WI38 (cell line): ENCODE measurements around the gene CELF2.

Source experiments
- H3K4me3 ChIP-seq: 2 replicates; pipeline ENCODE4 v1.5.1; 2011; ENCODE audit warnings: low read depth, mild to moderate bottlenecking, control low read depth, low read length
- TF ChIP-seq, protein P1 (sequence below): IDR thresholded peaks from 2 replicates; pipeline ENCODE4 v1.5.1; 2012; ENCODE audit warnings: low read depth, mild to moderate bottlenecking, control low read depth, low read length

Gene CELF2

GRCh38 chr10:11253385-11254002 is 235.8 kb downstream of the CELF2 start:
- TF ChIP-seq, protein P1, sequence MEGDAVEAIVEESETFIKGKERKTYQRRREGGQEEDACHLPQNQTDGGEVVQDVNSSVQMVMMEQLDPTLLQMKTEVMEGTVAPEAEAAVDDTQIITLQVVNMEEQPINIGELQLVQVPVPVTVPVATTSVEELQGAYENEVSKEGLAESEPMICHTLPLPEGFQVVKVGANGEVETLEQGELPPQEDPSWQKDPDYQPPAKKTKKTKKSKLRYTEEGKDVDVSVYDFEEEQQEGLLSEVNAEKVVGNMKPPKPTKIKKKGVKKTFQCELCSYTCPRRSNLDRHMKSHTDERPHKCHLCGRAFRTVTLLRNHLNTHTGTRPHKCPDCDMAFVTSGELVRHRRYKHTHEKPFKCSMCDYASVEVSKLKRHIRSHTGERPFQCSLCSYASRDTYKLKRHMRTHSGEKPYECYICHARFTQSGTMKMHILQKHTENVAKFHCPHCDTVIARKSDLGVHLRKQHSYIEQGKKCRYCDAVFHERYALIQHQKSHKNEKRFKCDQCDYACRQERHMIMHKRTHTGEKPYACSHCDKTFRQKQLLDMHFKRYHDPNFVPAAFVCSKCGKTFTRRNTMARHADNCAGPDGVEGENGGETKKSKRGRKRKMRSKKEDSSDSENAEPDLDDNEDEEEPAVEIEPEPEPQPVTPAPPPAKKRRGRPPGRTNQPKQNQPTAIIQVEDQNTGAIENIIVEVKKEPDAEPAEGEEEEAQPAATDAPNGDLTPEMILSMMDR: no peak
- no peak overlapping the region for H3K4me3 ChIP-seq

GRCh38 chr10:11255156-11255555 is 237.5 kb downstream of the CELF2 start:
- no peak overlapping the region for H3K4me3 ChIP-seq
- TF ChIP-seq, protein P1: no peak

GRCh38 chr10:11255796-11256444 is 238.2 kb downstream of the CELF2 start:
- TF ChIP-seq, protein P1: no peak
- H3K4me3 ChIP-seq: no peak overlapping the region

GRCh38 chr10:11256896-11257295 is 239.2 kb downstream of the CELF2 start:
- TF ChIP-seq, protein P1: no peak

DNA sequence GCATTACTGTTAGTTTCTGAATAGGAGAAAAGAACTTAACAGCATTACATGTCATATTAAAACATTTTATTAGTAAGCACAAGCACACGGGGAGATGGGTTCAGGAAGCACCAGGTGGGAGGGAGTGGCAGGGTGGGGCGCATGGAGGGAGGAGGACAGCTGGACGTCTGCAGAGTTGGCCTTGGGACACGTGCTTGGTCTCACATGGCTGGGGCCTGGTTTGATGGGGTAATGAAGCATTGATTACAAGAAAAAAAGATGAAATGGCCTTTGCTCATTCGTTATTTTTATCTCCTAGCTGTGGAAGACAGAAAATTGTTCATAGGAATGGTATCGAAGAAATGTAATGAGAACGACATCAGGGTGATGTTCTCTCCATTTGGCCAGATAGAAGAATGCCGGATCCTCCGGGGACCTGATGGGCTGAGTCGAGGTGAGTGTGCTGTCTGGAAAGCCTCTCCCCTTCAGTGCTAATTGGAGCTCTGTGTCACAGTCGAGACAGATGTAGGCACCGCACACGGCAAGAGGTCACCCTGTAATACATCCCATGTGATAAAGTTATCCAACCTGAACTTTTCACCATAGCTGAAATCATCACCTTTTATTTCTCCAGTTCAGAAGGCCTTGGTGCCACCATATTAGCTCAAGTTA is 239.9 kb downstream of the CELF2 start:
- TF ChIP-seq, protein P1: no peak
- H3K4me3 ChIP-seq: no peak overlapping the region

More at GRCh38 chr10:11256896-11257295, 239.2 kb downstream of the CELF2 start:
- H3K4me3 ChIP-seq: no peak overlapping the region

GRCh38 chr10:11260170-11260569 is 242.5 kb downstream of the CELF2 start:
- H3K4me3 ChIP-seq: no peak overlapping the region
- TF ChIP-seq, protein P1: no peak

- TF ChIP-seq, protein P1: no peak
- H3K4me3 ChIP-seq: no peak overlapping the region
These were observed 243.5 kb downstream of the CELF2 start for GRCh38 chr10:11261143-11261542.
